GM21526 (cell line): ENCODE data around the gene HLA-DMB.

Experiments
- ATAC-seq: cut with Tn5 transposase; IDR thresholded peaks from one replicate; pipeline ENCODE4 v1.9.1; 2021; ENCODE audit warnings: moderate library complexity; ENCODE audit not compliant: unreplicated experiment, low FRiP score

Gene HLA-DMB

DNA sequence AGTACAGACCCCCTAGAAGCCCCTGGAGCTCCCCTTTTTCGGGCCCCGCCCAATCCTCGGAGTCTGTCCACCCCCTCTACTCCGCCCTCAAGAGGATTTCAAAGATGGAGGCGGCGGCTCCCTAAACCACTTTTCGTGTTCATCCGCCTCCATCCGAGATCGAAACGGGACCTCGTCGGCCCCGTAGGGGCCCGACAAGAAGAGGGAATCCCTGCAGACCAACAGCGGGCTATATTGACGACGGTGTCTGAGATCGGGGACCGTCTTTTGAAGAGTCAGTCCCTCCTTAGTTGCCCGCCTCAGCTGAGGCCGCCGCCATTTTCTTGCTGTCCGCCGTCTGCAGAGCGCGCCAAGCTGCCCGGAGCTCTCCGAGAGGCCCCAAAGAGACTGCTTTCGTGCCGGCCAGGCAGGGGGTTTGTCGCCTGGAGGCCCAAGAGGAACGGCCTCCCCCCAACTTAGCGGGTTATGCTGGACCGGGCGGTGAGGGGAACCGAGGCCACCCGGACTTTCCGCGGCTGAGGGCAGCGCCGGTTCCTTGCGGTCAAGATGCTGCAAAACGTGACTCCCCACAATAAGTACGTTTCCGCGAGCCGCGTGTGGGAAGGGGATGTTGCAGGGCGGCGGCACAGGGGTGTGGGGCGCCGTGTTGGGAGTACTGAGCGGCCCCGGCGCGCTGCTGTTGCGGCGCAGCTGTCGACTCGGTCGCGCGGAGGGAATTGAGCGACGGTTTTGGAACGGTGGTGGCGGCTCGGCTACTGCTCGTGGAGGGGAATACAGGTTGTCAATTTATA, 31.7 kb upstream of the HLA-DMB start:
- ATAC-seq = no peak

DNA sequence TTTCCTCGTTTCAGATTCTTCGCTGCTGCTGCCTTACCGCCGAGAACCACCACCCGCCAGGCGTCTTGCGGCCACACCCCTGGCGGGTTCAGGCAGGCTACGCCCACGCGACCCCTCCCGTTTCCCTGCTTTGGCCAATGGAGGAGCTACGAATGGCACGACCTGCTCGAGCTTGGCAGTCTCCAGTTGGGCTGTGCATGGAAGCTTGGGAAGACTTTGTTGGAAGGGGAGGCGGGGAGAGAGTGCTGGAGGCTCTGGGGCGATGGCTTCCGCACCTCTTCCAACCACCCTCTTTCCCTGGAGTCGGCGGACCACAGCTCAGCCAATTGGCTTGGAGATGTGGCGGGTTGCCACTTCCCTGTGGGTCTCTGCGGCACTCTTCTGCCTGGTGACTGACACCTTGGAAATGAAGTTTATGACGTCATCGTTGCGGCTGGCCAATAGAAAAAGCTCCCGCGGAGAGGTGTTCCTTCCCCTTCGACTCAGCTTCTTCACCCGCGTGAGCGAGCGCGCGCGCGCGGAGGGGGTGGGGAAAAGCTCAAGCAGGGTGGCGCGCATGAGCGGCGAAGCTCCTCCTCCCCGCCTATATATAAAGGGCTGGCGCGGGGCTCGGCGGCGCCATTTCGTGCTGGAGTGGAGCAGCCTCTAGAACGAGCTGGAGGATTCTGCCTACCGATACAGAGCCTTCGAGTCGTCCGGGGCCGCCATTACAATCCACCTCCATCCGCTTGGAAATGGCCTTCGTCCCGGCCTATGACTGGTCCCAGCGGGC, 30.9 kb upstream of the HLA-DMB start:
- peak; percentile 41 for ATAC-seq

DNA sequence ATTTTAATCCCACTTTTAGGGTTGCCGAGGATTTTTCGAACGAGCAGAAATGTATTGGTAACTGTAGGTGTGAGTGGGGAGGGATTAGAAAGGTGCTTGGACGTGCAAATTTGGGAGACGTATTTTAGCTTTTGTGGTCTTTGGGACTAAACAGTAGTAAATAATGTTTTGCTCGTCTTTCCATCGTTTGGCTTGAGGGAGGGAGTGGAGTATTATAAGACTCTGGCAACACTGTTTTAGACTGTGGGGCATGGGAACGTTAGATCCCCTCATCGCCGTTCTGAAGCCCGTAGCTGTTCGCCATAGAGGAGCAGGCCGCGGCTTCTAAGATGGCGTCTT, 30.4 kb upstream of the HLA-DMB start:
- no peak for ATAC-seq

DNA sequence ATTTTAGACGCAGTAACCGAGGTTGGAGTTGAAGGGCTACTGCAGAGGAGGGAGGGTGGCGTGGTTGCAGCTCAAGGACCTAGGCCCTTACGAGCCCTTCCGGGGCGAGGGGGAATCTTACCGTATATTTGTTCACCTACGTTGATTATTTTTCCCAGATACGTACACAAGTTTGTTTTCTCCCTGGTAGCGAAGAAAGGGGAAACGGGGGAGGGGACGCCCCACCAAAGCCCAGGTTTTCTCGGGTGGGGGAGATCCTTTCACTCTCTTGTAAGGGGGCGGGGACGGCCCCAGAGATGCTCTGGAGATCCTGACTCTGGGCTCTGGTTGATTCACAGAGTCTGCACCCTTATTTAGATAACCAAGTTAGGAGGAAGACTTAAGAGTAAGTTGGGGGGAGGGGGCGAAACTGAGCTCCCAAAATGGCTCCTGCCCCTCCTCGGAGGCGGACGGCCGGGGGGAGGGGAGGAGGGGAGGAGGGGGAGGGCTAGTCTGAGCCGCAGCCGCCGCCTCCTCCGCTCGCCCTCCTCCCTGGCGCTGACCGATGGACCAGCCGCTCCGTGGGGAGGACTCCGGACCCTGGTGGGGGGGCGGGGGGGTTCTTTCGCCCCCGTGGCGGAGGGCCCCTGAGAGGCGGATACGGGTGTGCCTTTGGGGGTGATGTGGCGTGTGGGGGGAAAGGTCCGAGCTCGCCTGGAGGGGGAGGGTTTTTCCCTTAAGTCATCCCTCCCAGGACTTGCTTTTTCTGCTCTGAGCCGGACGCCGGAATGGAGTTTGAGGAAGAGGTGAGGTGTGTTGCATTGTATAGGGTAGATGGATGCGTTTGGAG, 29.8 kb upstream of the HLA-DMB start:
- ATAC-seq = no peak

DNA sequence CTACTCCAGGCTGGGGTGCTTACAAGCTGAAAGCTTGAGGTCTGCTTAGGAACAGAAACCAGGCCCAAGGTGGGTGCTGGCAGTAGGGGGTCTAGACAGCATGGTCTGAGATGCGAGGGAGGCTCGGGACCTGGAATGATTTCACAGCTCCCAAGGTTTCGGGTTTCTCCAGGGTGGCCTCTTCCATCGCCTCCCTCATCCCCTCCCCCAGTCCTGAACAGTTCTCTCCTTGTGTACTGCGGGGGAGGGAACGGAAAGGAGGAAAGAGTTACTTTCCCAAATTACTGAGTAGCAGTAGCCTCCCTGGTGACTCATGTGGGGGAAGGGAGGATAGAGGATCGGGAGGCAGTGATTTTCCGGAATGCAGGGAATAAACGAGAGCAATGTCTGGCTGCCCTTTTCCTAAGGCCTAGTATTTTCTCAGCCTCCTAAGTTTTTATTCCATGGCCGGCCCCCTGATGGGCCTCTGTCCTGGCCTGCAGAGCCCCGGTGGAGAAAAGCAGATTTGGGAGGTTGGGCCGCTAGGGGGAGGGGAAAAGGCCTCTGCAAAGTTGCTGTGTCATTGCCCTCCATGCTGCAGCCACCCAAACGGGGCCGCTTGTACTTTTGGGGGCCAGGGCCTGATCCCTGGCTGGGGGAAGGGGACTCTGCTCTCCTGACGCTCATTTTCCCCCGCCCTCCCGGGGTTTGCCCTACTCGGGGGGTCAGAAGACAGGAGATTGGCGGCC, 29.0 kb upstream of the HLA-DMB start:
- no peak for ATAC-seq

DNA sequence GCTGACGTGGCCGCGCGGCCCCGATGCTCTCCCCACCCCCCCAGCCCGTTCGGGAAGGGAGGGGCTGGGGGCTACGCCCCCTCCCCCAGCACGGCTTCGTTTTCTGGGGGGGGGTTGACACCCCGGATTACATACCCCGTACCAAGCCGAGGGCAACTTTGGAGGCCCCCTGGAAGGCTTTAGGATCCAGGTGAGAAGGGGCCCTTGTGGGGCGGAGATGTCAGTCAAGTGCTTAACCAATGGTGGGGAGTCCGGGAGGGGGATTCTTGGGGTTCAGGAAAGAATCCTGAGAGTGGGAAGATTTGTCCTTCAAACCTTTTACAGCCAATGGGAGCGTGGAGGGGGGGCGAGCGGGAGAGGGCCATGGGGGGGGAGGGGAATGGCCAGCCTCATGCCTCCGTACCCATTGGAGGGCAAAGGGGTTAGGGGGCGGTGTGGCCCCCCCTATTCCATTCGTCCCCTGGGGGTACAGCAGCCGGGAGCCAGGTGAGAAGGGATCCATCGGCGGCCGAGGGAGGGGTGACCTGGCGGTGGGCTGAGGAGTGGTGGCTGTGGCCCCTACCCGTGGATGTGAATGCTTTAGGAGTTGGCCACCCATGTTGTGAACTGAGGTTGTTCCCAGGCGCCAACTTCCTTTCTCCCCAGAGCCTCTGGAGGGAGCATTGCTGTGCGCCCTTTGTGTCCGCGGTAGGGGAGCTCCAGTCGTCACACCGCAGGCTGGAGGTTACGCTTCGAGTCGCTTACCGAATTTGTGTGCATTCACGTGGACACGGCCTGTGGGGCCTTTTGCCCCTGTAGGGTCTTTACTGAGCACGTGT, 28.2 kb upstream of the HLA-DMB start:
- ATAC-seq = no peak

DNA sequence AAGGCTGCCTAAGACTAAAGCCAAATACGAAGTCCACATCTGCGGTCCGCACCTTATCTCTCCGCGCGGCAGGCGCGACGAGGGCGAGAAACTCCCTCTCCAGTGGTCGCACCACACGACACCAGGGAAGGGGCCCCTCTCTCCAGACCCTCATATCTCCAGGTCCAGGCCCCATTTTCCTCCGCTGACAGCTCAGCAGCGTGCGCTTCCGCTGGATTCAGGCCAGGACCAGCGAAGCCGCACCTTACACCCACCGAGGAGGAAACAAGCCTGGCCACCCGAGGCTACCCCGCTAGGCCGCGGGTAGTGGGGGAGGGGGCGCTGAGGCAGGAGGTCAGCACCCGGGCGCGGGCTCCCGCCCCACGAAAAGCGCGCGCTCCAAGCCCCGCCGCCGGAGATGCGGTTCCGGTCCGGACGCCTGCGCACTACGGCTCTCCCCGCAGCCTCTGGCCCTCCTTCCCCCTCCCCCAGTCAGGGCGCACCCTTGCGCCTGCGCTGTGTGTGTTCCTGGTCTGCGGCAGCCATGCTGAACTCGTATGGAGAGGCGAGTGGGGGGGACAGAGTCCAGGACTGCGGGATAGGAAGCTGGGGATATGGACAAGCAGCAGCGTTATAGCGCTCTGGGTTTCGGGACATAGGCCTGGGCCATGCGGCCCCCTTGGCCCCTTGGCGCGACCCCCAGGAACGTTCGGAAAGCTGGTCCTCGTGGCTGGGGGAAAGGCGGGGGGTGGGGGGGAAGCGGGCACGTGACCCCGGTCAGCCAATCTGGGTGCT, 27.5 kb upstream of the HLA-DMB start, which contains the start of gene BRD2:
TSS of gene BRD2 (plus strand) at position 502 of the 774 bp plus-strand sequence. CDS start 4,305 bp downstream, outside the sequence.
- ATAC-seq = peak; percentile 29

DNA sequence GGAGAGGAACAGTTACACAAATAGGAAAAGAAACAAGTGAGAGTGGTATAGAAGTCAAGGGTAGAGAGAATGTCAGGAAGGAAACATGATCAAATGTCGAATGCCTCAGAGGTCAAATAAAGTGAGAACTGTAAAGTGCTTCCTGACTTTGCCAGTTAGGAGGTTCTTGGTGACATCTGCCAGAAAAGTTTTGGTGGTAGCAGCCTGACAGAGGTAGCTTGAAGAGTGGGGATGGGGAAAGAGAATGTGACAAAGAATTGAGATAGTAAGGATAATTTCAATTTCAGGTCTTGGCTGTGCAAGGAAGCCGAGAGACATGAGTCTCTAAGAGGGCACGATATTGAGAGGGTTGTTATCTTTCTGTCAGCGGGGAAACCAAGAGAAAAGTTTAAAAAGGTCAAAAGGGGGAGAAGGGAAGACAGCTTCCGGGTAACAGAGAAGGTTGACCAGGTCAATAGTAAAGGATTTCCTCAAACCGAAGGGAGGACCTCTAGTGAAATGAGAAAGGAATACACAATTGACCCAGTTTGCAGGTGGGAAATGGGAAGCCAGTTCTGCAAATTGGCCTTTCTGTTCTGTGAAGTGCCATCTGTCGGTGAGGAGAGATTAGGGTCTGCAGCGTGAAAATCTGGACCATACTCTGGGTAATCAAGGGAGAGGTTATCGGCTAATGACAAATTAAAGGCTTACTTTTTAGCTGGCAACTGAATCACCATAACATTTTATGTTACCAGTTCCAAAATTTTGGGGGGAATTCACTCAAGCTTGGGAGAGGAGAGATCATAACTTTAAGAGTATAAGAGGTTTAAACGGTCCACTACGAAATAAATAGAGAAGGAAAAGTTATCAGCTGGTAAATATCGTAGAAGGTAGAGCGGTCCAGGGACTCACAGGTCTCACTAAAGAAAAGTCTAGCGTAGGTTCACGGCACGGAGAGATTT, 26.6 kb upstream of the HLA-DMB start:
- ATAC-seq = no peak

DNA sequence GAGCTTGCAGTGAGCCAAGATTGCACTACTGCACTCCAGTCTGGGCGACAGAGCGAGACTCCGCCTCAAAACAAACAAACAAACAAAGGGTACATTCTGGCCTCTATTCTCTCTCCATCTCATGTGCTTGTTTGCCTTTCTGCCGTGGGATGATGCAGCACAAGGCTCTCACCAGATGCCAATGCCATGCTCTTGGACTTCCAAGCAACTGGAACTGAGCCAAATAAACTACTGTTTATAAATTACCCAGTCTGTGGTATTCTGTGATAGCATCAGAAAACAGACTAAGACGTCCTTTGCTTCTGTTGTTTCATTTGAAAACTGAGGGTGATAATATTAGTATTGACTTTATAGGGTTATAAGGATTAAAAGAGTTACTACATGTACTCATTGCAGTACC, 23.9 kb upstream of the HLA-DMB start:
- no peak for ATAC-seq

DNA sequence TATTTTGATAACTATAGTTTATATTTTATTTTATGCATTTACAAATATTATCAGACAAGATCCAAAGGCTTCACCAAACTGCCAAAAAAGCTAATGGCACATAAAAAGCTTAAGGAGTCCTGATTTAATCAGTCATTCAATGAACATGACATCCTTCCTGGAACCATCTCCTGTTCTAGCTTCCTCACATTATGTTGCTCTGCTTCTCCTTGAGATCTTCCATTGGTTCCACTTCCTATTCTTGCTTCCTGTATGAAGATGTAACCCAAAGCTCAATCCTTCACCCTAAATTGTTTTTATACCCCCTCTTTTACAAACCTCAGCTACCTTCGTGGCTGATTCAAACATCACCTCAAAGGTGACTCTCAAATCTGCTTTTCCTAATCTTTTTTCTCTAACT, 23.0 kb upstream of the HLA-DMB start:
- no peak for ATAC-seq

DNA sequence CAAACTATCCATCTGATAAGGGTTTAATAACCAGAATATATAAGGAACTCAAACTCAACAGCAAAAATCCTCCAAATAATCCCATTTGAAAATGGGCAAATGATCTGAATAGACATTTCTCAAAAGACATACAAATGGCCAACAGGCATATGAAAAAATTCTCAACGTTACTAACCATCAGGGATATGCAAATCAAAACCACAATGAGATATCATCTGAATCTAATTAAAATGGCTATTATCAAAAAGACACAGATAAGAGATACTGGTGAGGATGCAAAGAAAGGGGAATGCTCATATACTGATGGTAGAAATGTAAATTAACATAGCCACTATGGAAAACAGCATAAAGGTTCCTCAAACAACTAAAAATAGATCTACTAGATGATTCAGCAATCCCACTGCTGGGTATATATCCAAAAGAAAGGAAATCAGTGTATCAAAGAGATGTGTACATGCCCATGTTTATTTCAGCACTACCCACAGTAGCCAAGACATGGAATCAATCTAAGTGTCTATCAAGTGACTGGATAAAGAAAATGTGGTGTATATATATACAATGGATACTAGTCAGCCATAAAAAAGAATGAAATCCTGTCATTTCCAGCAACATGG, 21.5 kb upstream of the HLA-DMB start:
- ATAC-seq = no peak

DNA sequence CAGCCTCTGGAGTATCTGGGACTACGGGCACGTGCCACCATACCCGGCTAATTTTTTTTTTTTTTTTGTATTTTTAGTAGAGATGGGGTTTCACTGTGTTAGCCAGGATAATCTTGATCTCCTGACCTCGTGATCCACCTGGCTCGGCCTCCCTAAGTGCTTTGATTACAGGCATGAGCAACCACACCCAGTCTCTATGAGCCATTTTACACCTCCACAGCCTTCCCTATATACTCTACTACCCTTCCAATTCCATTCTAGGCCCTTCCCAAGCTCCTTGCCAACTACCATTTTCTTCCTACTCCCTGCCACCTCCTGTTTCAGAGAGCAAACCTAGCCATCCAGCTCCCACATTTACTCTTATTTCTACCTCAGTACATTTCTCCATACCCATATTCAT, 19.7 kb upstream of the HLA-DMB start:
- ATAC-seq = no peak

DNA sequence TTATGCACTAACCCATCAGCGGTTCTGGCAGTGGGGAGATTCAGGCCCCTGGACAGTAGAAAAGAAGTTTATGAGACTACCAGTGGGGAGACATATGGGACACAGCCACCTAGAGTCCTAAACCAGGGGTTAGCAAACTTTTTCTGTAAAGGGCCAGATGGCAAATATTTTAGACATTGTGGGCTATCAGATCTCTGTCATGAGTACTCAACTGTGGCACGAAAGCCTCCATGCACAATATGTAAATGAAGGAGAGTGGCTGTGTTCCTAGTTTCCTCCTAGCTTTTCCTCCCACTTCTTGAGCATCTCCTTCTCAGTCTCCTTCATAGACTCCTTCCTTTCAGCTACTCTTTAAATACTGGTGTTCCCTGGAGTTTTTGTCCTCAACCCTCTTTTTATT, 15.3 kb upstream of the HLA-DMB start:
- ATAC-seq = no peak

DNA sequence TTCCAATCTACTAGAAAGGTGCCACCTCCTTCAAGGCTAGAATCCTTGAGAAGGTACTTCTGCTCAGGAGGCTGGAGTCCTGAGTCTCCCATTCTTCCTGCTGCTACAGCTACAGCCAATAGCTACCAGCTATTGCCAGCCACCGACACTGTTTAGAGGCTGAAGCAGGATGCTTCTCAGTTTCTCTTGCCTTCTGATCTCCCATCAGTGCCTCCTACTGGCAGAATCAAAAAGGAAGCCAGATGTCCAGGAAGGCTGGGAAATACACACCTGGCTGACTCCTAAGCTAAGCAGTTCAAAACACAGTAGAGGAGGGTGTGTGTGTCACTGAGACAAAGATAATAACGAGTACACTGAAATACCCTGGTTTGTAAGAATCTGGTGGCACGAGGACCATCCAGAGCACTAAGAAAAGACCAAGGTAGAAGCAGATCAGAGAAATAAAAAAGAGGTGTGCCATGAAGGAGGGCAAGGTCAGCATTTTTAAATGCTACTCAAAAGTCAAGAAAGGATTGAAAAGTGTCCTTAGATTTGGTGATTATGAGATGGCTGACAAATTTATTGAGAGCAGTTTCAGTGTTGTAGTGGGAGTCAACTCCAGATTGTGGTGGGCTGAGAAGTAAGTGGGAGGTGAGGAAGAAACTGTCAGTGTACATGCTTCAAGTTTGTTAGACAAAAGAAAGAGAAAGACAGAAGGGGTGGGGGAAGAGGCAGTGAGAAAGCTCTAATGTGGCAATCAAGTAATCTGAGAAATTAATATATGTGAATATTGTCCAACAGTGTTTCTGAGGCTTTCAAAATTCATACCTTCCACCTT, 14.4 kb upstream of the HLA-DMB start:
- ATAC-seq = no peak

DNA sequence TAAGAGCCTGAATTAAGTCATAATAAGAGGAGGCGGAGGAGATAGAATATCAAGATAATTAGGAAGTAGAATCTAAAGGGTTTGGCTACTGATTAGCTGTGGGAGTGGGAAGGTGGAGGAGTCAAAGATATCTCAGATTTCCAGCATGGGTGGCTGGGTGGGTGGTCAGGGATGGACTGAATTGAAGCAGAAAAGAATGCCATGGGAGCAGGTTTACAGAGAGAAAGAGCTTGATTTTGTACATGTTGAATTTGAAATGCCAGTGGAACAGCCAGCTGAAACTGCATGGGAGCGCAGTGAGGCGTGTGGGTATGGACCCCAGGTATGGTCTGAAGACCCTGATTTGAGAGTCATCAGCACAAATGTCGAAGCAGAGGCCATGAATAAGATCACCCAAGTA, 13.4 kb upstream of the HLA-DMB start:
- no peak for ATAC-seq

DNA sequence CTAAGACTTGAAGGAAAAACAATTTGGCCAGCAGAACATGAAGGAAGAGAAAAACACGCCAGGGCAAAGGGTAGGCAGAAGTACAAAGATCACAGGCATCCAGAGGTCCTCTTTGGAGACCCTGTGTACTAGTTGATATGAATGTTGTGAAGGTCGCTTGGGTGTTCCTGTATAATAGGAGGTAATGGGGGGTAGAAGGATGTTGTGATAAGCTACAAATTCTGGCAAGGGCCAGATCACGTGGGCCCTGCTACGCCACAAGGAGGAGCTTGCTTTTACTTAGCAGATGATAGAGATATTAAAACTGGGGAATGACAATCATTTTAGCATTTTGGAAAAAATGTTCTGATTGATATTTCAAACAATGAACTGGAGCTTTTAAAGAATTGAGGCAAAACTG, 12.9 kb upstream of the HLA-DMB start:
- no peak for ATAC-seq
